HG03565 (cell line): Measurements from ENCODE around the gene RASAL2.
"Not testable (repeated sequence)": the region's sequence is repeated elsewhere in the genome, so short reads cannot be mapped to it uniquely, and the experiment has no call there.

ENCODE experiments used
- ATAC-seq: cut with Tn5 transposase; IDR thresholded peaks from one replicate; pipeline ENCODE4 v1.9.1; 2021; ENCODE audit warnings: mild to moderate bottlenecking, moderate library complexity; ENCODE audit not compliant: unreplicated experiment

Gene RASAL2

DNA sequence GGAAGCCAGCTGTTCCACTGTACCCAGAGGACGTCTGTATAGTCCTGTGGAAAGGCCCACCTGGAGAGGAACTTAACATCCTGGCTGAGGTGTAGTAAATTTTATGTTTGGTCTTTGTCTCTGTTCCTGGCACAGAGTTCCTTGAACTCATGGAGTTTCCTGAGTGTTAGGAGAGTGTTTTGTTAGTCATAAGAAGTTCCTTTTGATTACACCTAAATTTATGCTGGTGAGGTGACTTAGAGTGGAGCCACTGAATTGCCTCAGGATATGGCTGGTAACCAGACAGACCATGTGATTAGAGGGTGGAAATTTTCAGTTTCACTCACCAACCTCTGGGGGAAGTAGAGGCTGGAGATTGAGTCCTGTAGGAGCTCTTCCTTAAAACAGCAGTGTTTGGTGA, 57.9 kb downstream of the RASAL2 start:
- no peak for ATAC-seq

DNA sequence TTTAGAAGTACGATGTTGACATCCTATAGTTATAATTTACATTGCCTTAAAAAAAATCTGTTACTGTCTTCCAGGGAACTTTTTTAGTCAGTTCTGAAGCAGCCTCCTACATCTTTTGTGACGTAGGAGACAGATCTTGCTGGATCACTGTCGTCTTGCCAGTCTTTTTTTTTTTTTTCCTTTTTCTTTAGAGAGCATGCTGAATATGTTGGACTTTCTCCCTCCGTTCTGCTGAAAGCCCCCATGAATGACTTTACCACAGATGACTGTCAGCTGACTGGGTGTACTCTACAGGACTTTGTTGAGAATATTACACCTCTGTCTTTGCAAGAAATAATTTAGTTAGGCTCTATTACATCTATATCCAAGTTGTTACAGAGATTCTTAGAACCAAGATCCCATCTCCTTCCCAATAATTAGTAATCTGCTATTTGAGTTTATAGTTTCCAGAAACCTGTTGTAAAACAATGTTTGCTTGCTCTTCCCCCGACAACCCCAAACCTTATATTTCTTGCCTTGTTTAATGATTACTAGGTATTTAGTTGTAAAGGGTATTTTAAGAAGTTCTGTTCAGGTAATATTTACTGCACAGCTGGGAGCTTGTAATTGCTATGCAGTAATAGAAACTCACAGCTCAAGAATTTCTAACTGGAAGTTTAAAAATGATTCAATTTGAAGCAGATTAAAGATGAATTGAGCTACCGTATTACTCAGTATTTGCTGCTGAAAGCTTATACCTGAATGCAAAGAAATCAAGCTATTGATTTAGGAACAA, 61.8 kb downstream of the RASAL2 start:
- ATAC-seq = no peak

DNA sequence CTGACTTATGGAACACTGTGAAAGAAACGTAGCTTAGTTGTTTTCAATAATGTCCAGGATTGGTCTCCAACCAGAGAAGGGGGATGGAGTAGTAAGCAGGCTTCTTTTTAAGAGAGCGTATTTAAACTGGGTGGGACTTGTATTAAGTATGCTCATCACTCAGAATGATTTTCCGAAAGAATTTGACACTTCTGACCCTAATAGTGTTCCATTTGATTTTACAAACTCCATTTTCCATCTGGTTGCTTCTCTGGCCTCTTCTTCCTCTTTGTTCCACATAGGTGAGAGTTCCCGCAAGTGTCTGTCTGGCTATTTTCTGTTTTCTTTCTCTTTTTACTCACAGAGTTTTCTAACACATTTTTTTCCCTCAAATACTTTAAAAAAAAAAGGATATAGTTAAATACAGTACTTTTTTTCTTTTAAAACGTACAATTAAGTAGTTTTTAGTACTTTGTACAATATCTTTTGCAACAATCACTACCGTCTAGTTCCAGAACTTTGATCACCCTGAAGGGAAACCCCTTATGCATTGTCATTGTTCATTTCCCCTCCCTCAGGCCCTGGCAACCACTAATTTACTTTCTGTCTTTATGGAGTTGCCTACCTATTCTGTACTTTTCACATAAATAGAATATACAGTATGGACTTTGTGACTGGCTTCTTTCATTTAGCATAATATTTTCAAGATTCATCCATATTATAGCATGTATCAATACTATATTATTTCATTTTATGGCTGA, 67.0 kb downstream of the RASAL2 start:
- no peak for ATAC-seq

- ATAC-seq = no peak
These were observed 67.6 kb downstream of the RASAL2 start for GRCh38 chr1:178161516-178161915.

DNA sequence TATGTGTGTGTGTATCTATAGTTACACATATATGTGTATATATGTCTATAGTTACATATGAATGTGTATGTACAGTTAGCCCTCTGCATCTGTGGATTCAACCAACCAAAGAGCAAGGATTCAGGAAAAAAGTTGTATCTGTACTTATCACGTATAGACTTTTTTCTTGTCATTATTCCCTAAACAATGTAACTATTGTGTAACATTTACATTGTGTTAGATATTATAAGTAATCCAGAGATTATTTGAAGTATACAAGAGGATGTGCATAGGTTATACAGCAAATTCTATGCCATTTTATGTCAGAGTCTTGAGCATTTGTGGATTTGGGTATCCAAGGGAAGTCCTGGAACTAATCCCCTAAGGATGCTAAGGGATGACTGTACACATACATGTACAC, 71.3 kb downstream of the RASAL2 start:
- ATAC-seq = no peak

- no peak for ATAC-seq
These were observed 72.6 kb downstream of the RASAL2 start for GRCh38 chr1:178166429-178167024.

DNA sequence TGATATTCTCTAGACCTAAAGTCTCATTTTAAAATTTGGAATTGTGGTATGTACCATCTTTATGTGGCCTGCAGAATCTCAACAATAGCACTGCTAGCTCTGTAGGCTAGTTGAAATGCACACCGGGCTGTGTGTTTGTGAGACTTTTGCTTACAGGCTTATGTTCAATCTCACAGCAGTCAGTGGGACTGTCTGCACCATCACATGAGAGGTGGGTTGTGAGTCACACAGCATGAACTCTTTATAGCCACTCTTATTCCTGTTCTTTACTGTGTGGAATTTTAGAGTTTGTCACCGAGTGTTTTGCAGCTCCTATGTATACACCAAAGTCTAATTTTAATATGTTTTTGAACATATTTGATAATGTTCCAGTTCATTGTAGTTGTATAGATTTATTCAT, 74.6 kb downstream of the RASAL2 start:
- ATAC-seq = no peak

DNA sequence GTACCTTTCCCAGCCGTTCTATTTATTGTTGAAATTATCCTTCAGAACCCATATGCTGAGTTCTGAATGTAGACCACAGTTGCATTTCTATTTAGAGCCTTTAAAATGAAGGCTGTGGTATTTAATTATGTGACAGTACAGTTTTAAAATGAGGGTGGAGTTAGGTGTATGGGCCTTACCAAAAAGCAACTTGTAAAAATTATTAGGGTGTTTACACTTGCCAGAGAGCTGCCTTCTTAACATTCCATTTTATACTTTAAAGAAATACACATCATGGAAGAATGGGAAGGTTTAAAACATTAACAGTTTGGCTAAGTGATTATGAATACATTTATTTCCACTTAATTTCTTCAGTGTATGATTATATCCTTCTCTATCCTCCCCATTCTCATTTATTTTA, 75.7 kb downstream of the RASAL2 start:
- no peak for ATAC-seq

- ATAC-seq = no peak
These were observed 79.0 kb downstream of the RASAL2 start for GRCh38 chr1:178172939-178173338.

GRCh38 chr1:178174539-178174938, 80.6 kb downstream of the RASAL2 start:
- no peak for ATAC-seq

DNA sequence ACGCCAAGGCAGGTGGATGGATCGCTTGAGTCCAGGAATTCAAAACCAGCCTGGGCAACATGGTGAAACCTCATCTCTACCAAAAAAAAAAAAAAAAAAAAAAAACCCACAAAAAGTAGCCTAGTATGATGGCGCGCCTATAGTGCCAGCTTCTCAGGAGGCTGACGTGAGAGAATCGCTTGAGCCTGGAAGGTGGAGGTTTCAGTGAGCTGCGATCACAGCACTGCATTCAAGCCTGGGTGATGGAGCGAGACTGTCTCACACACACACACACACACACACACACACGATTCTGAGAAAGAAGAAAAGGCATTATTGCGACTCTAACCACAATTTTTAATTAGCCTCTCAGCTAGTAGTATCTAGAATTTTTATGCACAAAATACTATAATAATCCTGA, 86.5 kb downstream of the RASAL2 start:
- no peak for ATAC-seq

DNA sequence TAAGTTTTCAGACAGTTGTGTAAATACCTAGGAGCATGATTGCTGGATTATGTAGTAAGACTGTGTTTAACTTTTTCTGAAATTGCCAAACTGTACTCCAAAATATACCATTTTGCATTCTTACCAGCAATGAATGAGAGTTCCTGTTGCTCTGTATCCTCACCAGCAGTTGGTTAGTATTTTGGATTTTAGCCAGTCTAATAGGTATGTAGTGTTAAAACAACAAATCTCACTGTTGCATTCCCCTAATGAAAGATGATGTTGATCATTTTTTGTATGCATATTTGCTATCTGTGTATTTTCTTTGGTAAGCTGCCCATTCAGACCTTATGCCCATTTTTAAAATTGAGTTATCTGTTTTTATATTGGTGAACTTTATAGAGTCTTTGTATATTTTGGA, 89.9 kb downstream of the RASAL2 start:
- no peak for ATAC-seq

DNA sequence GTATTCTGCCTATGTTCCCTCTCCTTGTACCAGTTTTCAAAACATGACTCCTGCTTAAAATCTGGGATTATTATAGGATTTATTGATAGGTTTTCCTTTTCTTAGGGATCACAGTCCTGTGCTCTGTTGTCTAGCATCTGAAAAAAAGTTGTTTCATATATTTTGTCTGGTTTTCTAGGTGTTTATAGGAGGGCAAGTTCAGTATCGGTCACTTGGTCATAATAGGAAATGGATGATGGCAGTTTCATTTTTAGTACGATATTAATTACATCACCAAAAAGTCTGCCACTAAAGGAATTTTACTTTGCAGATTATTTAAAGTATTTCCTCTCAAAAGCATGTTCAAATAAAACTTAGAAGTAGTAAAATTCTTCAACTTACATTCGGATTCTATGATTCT, 94.4 kb downstream of the RASAL2 start:
- ATAC-seq = no peak

GRCh38 chr1:178189814-178190213, 95.9 kb downstream of the RASAL2 start:
- ATAC-seq = no peak

DNA sequence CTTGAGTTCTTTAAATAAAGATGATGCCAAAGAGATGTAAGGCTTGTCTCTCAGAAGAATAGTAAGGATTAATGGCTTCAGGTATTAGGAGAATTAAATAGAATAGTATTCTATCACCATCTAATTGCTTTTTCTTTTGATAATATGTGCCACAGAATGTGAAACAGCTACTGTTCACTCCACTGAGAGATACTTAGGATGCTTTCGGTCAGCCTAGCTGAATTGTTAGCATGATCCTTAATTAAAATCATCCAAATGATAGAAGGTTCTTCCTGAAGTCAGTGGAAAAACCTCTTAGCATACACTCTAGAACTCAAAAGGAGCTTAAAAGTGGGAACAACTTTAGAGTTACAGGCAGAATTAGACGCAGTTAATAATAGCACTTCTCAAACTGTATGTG, 97.0 kb downstream of the RASAL2 start:
- no peak for ATAC-seq

- ATAC-seq = no peak
These were observed 98.8 kb downstream of the RASAL2 start for GRCh38 chr1:178192686-178193085.

GRCh38 chr1:178196631-178197030, 102.7 kb downstream of the RASAL2 start:
- ATAC-seq = no peak

DNA sequence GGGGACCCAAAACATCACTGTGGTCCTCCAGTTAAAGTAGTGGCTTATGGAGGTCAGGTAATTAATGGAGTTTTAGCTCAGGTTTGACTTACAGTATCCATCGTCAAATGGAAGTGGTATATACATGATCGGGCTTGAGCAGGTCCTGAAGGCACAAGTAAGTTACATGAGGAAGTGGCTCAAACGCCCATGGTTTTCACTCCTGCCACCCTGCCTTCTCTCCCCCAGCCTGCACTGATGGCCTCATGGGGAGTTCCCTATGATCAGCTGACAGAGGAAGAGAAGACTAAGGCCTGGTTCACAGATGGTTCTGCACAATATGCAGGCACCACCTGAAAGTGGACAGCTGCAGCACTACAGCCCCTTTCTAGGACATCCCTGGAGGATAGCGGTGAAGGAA, 108.2 kb downstream of the RASAL2 start:
- ATAC-seq = not testable (repeated sequence)

- ATAC-seq = not testable (repeated sequence)
These were observed 108.6 kb downstream of the RASAL2 start for GRCh38 chr1:178202546-178202945.

DNA sequence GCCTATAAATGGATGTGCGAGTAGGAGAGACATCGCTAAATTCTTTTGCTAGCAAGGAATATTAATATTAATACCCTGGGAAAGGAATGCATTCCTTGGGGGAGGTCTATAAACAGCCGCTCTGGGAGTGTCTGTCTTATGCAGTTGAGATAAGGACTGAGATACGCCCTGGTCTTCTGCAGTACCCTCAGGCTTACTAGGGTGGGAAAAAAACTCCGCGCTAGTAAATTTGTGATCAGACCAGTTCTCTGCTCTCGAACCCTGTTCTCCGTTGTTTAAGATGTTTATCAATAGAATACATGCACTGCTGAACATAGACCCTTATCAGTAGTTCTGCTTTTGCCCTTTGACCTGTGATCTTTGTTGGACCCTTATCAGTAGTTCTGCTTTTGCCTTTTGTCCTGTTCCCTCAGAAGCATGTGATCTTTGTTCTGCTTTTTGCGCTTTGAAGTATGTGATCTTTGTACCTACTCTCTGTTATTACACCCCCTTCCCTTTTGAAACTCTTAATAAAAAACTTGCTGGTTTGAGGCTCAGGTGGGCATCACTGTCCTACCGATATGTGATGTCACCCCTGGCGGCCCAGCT, 114.5 kb downstream of the RASAL2 start:
- not testable (repeated sequence) for ATAC-seq

DNA sequence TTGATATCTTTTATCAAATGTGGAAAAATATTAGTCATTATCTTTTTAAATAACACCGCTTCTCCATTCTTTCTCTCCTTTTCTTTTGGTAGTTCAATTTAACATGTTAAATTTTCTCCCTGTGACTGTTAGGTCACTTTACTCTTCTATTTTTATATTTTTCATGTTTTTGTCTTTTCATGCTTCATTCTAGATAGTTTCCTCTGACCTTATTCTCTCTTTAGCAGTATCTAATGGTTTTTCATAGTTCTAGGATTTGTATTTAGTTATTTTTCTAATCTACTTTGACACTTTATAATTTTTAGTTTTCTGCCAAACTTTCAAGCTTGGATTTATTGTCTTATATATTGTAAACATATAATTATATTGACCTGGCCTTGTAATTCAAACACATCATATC, 116.0 kb downstream of the RASAL2 start:
- no peak for ATAC-seq

DNA sequence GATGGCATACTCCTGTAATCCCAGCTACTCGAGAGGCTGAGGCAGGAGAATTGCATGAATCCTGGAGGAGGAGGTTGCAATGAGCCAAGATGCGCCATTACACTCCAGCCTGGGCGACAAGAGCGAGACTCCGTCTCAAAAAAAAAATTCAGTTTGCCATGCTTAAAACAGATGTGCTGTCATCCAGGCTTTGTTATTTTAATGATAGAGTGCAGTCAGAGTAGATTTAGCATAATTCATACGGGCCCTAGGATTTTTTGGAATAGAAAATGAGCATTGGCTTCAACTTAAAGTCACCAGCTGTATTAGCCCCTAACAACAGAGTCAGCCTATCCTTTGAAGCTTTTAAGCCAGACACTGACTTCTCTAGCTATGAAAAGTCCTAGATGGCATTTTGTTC, 124.6 kb downstream of the RASAL2 start:
- no peak for ATAC-seq
